ENCODE results near the gene RPS26. TPM values are rescaled to one million over a fixed set of nuclear protein-coding genes. Genes with fewer than 3 reads are reported as not detected.
"Not testable (repeated sequence)": the region's sequence is repeated elsewhere in the genome, so short reads cannot be mapped to it uniquely, and the experiment has no call there.

RPS26 gene
- 10 to 100 TPM; 32.5 to 36.1 TPM for total RNA-seq

DNA sequence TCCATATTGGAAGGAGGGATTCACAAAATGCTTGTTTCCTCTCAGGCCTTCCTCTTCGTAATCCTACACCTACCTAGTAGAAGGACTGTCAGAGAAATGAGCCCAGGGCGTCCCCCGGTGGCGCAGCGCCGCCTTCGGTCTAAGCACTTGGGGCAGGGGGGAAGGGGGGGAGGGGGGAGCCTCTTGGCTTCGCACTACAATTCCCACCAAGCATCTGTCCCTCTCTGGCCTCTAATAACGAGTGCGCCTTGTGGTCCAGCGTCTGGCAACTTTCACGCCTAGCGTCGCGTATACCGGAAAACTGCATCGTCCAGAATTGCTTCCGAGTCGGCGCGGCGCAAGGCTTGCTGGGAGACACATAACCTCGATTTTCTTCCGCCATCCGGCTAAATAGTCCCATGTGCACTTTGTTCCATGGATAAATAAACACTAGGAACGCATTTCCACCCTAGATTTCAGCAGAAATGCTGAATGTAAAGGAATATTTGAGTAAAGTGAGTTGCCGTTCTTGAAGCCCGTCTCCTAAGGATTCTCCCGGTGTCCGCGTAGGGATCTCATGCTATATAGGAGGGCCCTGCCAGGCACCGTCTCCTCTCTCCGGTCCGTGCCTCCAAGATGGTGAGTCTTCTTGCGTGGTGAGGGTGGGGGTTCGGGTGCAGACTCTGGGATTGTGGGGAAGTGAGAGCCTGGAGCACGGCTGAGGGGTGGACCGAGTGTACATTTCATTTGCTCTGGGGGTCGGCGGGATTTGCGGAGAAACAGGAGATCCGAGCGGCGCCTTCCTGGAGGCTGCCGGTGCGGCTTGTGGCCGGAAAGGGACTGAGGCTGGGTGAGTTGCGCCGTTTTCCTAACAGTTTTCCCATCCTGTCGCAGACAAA is at the start of gene RPS26:
TSS of gene RPS26 (plus strand) at position 367 of the 878 bp plus-strand sequence. CDS start at position 616, 249 bp downstream.
- Mint-ChIP-seq H3K27ac (peak within 1 kb of the TSS; percentile 98), H3K9me3 (no peaks in the 10 kb centered on the region), H3K4me3 (peak within 1 kb of the TSS; percentile 96), H3K27me3 (no peaks in the 10 kb centered on the region), H3K36me3 (ENCODE audit: low read depth) (peaks cover 58% of the 10 kb centered on the region), H3K4me1 (peaks cover 14% of the 10 kb centered on the region)
- ATAC-seq (replicated peaks), result peak; percentile 87

DNA sequence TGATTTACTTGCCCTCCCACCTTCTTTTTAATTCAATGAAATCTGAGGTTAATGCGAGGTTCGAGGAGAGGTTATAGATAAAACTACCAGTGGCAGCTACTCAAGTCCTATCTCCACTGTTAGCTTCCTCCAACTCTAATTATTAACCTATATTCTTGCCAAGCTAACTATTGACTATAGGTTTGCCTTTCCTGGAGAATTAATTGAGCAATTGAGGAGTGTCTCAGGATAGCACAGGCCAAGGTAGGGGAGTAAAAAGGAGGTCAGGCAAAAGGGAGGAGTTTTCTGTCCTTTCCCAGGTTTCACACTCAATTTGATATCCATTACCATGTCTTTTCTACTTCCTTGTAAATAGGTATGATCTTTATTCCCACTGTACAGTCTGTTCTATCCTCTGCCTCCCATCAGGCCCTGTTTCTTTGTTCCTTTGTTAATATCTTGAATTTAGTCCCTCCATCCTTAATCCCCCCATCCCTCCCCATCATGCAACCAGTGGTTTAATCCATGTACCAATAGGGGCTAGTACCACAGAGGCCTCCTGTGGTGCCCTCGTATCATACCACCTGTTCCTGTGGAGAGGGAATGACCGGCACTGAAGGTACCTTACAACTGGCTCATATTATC is 48.4 kb upstream of the RPS26 start:
- Mint-ChIP-seq H3K4me3 (no peak overlapping the region), H3K27me3 (no peaks in the 10 kb centered on the region), H3K4me1 (peaks cover 6% of the 10 kb centered on the region), H3K27ac (no peak overlapping the region), H3K36me3 (ENCODE audit: low read depth) (peaks cover 74% of the 10 kb centered on the region), H3K9me3 (no peaks in the 10 kb centered on the region)
- no peak for ATAC-seq (replicated peaks)

DNA sequence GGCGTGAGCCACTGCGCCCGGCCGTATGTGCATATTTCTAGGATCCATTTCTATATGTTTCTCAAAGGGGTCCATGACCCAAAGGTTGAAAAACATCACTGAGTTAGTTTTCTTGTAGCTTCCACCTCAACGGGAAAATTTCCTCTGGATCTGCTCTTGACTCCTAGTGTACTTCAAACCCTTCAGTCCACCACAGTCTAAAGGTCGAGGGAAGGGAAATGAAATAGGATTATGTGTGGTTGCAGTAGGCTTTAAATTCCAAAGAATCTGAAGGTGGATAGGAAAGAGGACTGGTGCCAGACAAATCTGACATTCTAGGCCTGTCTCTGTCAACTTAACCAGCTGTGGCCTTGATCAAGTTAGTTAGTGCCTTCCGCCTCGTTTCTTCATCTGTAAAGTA is 46.4 kb upstream of the RPS26 start:
- H3K36me3 Mint-ChIP-seq (ENCODE audit: low read depth), result peaks cover 54% of the 10 kb centered on the region
- ATAC-seq (replicated peaks), result no peak
- H3K27me3 Mint-ChIP-seq, result no peaks in the 10 kb centered on the region
- no peaks in the 10 kb centered on the region for H3K9me3 Mint-ChIP-seq
- H3K27ac Mint-ChIP-seq, result no peak overlapping the region
- peaks cover 6% of the 10 kb centered on the region for H3K4me1 Mint-ChIP-seq
- H3K4me3 Mint-ChIP-seq, result no peak overlapping the region

DNA sequence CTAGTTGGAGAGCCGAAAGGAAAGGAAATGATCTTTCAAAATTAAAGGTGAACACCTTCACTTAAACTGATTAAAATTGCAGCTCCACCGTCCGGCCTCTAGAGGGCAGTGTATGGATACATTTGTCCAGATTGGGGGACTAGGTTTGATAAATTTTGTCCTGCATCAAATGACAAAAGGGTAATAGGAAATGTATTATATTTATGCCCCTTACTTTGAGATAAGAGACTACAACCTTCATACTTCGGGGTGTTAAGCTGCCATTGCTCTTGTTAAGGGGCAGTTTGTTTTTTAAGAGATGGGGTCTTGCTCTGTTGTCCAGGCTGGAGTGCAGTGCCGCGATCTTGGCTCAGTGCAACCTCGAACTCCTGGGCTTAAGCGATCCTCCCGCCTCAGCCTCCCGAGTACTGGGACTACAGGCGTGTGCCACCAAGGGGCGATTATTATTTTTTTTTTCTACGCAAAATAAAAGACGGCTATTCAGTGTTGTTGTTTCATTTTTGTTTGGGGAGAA is 45.5 kb upstream of the RPS26 start:
- peak; percentile 53 for ATAC-seq (replicated peaks)
- Mint-ChIP-seq H3K9me3 (no peaks in the 10 kb centered on the region), H3K36me3 (ENCODE audit: low read depth) (peaks cover 45% of the 10 kb centered on the region), H3K4me3 (peak overlapping the region; percentile 62), H3K27ac (no peak overlapping the region), H3K4me1 (peaks cover 6% of the 10 kb centered on the region), H3K27me3 (no peaks in the 10 kb centered on the region)

DNA sequence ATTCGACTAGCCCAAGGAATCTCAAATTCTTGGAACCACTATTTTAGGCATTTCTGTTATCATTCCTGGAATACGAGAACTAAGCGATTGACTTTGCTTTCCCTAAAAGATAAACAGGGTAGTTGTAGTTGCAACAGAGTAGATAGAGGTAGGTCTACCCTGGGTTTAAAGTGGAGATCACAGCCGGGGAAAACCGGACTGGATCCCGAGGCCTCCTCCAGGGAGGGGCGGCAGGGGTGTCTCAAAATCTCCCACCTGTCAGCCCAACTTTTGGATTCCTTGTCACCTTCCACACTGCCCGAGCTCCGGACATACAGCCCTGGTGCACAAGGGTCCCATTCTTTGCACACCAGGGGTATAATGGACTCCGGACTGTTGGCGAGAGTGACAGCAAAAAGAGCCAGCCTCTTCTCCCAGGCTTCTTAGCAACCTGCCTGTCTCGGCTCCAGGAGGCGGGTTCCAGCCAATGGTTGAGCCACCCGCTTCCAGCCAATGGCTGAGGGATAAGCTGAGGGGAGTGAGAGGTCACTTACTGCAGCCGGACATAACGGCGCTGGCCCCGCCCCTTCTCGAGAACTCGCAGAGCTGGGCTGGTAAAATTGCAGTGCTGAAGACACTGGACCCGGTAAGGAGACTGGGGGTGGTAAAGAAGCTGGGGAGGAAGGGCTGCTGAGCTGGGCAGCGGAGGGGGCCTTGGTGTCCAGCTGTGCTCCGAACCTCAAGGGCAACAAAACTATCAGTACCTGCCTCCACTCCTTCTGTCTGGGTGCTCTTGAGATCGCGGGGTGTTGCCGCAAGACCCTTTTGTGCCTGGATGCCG is 44.8 kb upstream of the RPS26 start, which contains the start of gene SUOX:
TSS of gene SUOX (plus strand) at position 562 of the 820 bp plus-strand sequence. CDS start 4,946 bp downstream, outside the sequence.
- no peaks in the 10 kb centered on the region for H3K9me3 Mint-ChIP-seq
- peak within 1 kb of the TSS; percentile 62 for H3K4me3 Mint-ChIP-seq
- ATAC-seq (replicated peaks), result peak; percentile 88
- H3K27me3 Mint-ChIP-seq, result no peaks in the 10 kb centered on the region
- H3K27ac Mint-ChIP-seq, result no peak within 1 kb of the TSS
- peaks cover 6% of the 10 kb centered on the region for H3K4me1 Mint-ChIP-seq
- peaks cover 38% of the 10 kb centered on the region for H3K36me3 Mint-ChIP-seq (ENCODE audit: low read depth)

DNA sequence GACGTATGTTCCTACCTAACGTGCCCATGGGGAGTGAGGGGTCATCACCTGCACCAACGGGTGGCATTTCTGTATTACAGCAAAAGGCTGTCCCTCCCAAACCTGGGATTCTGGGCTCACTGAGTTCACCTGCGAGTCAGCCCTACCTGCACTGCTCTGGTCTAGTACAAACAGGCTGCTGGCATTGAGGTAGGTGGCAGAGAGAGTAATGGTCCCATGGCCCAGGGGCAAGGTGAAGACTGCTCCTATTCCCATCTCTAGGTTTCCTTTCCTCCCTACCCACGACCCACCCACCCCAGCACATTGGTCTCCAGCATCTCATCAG is 44.2 kb upstream of the RPS26 start:
- Mint-ChIP-seq H3K4me1 (peaks cover 6% of the 10 kb centered on the region), H3K9me3 (no peaks in the 10 kb centered on the region), H3K36me3 (ENCODE audit: low read depth) (peaks cover 33% of the 10 kb centered on the region), H3K27ac (no peak overlapping the region), H3K4me3 (peak overlapping the region; percentile 62), H3K27me3 (no peaks in the 10 kb centered on the region)
- ATAC-seq (replicated peaks), result peak; percentile 6

DNA sequence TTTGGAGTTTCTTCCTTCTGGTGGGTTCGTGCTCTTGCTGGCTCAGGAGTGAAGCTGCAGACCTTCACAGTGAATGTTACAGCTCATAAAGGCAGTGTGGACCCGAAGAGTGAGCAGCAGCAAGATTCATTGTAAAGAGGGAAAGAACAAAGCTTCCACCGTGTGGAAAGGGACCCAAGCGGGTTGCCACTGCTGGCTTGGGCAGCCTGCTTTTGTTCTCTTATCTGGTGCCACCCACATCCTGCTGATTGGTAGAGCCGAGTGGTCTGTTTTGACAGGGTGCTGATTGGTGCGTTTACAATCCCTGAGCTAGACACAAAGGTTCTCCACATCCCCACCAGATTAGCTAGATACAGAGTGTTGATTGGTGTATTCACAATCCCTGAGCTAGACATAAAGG is 42.2 kb upstream of the RPS26 start:
- ATAC-seq (replicated peaks); H3K9me3 Mint-ChIP-seq; H3K4me3 Mint-ChIP-seq; H3K4me1 Mint-ChIP-seq; H3K27me3 Mint-ChIP-seq; H3K27ac Mint-ChIP-seq: not testable (repeated sequence)
- H3K36me3 Mint-ChIP-seq (ENCODE audit: low read depth), result peaks cover 12% of the 10 kb centered on the region

DNA sequence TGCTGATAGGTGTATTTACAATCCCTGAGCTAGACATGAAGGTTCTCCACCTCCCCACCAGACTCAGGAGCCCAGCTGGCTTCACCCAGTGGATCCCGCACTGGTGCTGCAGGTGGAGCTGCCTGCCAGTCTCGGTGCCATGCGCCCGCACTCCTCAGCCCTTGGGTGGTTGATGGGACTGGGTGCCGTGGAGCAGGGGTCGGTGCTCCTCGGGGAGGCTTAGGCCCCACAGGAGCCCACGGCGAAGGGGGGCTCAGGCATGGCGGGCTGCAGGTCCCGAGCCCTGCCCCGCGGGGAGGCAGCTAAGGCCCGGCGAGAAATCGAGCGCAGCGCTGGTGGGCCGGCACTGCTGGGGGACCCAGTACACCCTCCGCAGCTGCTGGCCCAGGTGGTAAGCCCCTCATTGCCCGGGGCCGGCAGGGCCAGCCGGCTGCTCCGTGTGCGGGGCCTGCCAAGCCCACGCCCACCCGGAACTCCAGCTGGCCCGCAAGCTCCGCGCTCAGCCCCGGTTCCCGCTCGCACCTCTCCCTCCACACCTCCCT is 41.6 kb upstream of the RPS26 start:
- H3K27me3 Mint-ChIP-seq; H3K36me3 Mint-ChIP-seq (ENCODE audit: low read depth); H3K9me3 Mint-ChIP-seq; H3K4me1 Mint-ChIP-seq; ATAC-seq (replicated peaks); H3K27ac Mint-ChIP-seq; H3K4me3 Mint-ChIP-seq: not testable (repeated sequence)

DNA sequence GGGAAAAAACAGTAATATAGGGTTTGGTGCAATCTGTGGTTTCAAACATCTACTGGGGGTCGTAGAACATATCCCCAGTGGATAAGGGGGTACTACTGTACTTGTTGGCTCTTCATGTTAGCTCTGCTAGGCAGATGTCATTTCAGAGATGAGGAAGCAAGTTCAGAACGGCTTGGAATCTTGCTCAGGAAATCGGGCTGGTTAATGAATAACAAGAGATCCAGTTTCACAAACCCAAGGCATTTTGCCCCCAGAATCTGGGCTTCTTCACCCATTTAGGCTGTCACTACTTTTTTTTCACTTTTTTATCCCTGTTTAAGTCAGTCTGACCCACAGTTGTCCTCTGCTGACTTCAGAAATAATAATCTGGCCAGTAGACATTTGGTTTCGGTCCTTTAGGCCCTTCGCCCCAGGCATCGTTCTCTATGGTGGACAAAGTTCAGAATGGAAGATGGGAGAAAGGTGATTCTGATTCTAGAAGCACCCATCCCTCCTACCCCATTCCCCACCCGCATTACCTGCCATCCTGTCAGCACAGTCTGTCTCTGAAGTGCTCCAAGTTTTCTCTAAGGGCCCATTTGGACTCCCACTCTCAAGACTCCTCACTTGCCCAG is 40.1 kb upstream of the RPS26 start:
- no peak for ATAC-seq (replicated peaks)
- Mint-ChIP-seq H3K27me3 (no peaks in the 10 kb centered on the region), H3K27ac (no peak overlapping the region), H3K4me1 (peaks cover under 1% of the 10 kb centered on the region), H3K4me3 (no peak overlapping the region), H3K9me3 (no peaks in the 10 kb centered on the region), H3K36me3 (ENCODE audit: low read depth) (no peaks in the 10 kb centered on the region)

DNA sequence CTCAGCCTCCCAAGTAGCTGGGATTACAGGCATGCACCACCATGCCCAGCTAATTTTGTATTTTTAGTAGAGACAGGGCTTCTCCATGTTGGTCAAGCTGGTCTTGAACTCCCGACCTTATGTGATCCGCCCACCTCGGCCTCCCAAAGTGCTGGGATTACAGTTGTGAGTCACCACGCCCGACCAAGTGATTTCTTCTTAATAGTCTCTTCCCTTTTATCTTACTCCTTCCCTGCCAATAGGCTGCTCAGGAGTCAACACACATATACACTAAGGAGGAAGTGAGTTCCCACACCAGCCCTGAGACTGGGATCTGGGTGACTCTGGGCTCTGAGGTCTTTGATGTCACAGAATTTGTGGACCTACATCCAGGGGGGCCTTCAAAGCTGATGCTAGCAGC is 38.3 kb upstream of the RPS26 start:
- H3K36me3 Mint-ChIP-seq (ENCODE audit: low read depth); H3K4me1 Mint-ChIP-seq; H3K27ac Mint-ChIP-seq; ATAC-seq (replicated peaks); H3K27me3 Mint-ChIP-seq; H3K4me3 Mint-ChIP-seq; H3K9me3 Mint-ChIP-seq: not testable (repeated sequence)

DNA sequence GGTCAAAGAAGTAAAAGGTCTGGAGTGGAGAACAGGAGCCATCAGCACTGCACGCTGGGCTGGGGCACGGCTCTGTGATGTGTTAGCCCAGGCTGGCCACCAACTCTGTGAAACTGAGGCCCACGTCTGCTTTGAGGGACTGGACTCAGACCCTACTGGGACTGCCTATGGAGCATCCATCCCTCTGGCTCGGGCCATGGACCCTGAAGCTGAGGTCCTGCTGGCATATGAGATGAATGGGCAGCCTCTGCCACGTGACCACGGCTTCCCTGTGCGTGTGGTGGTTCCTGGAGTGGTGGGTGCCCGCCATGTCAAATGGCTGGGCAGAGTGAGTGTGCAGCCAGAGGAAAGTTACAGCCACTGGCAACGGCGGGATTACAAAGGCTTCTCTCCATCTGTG is 37.5 kb upstream of the RPS26 start:
- Mint-ChIP-seq H3K9me3 (no peaks in the 10 kb centered on the region), H3K36me3 (ENCODE audit: low read depth) (no peaks in the 10 kb centered on the region), H3K27me3 (no peaks in the 10 kb centered on the region), H3K27ac (no peak overlapping the region), H3K4me3 (no peak overlapping the region), H3K4me1 (peaks cover 11% of the 10 kb centered on the region)
- no peak for ATAC-seq (replicated peaks)

DNA sequence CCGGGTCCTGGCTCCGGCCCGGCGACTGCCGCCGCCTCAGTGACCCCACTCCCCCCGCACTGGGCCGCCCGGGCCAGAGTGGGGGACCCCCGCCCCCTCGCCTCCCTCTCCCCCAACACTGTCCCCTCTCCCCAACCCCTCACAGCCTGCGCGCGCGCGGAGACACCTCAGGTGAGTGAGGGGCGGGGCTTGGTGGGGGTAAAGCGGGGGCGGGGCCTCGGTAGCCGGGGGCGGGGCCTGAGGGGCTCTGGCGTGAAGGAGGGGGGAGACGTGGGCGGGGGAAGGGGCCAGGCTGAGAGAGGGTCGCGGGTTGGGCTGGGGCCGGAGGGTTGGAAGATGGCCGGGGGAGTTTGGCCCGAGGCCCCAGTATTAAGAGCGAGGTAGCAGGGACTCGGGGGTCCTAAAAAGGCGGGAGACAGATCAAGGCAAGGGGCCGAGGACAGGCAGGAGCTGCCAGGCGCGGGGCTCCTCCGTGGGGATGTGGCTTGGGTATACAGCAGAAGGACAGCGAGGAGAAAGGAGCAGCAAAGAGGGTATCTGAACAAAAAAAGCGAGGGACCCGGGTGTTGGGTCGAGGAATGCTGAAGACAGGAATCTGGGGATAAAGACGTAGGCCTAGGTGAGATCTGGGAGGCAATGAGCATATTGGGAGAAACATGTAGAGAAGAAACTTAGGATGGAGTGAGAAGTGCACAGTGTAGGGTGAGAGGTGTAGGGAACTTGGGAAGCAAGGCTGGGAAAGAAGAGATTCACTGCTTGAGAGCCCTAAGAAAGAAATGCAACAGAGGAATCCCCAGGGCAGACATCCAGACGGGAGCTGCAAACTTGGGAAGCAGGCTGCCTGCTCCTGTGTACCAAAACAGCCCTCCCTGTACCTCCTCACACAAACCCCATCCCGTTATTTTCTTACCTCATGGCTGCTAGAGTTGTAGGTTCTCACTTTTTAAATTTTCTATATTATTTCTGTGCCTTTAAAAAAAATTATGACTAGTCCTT is 33.9 kb upstream of the RPS26 start:
- H3K36me3 Mint-ChIP-seq (ENCODE audit: low read depth), result no peaks in the 10 kb centered on the region

DNA sequence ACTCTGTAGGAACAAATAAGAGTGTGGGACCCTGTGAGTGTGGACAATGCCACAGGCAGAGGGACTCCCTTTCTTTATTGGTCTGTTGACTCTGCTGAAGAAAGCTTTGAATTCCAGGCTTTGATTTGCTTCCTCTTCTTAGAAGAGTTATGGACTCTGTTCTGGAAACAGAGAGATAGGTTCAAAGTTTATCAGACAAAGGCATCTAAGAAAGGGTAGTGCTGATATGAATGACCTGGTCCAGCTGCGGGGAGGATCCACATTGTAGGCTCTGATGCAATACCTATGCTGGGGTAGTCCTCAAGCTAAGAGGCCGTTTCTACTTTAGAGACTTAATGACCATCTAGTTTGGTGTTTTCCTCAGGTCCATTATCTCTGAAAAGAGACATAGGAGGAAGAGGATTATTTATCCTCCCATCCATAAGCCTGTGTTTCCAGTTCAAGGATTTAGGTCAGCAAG is 31.6 kb upstream of the RPS26 start:
- H3K27me3 Mint-ChIP-seq, result no peaks in the 10 kb centered on the region
- no peak overlapping the region for H3K27ac Mint-ChIP-seq
- H3K4me1 Mint-ChIP-seq, result peaks cover 11% of the 10 kb centered on the region
- no peak for ATAC-seq (replicated peaks)
- no peaks in the 10 kb centered on the region for H3K9me3 Mint-ChIP-seq
- H3K36me3 Mint-ChIP-seq (ENCODE audit: low read depth), result no peaks in the 10 kb centered on the region
- no peak overlapping the region for H3K4me3 Mint-ChIP-seq

More for the DNA sequence above, 33.9 kb upstream of the RPS26 start:
- Mint-ChIP-seq H3K4me3 (peak overlapping the region; percentile 87), H3K27ac (peak overlapping the region; percentile 84), H3K27me3 (no peaks in the 10 kb centered on the region), H3K9me3 (no peaks in the 10 kb centered on the region), H3K4me1 (peaks cover 11% of the 10 kb centered on the region)
- peak; percentile 83 for ATAC-seq (replicated peaks)
